ENCODE results near the gene IAPP. TPM values are rescaled to one million over a fixed set of nuclear protein-coding genes. Genes with fewer than 3 reads are reported as not detected.

Gene IAPP
- total and polyA plus RNA-seq, 2 experiments from 2014 or later, result 0.32 TPM; not detected in 1

- no peak for TF ChIP-seq ETS1 (IDR thresholded peaks at IDR 0.05)
- TF ChIP-seq NANOG (IDR thresholded peaks at IDR 0.05; ENCODE audit: borderline replicate concordance), result no peak
- no peak for TF ChIP-seq ZNF114 (CRISPR knock-in tag; IDR thresholded peaks at IDR 0.05)
- TF ChIP-seq ZNF462 (CRISPR knock-in tag; IDR thresholded peaks at IDR 0.05), result no peak
Measured at GRCh38 chr12:21387174-21387573, 14.5 kb downstream of the IAPP start (continued).

DNA sequence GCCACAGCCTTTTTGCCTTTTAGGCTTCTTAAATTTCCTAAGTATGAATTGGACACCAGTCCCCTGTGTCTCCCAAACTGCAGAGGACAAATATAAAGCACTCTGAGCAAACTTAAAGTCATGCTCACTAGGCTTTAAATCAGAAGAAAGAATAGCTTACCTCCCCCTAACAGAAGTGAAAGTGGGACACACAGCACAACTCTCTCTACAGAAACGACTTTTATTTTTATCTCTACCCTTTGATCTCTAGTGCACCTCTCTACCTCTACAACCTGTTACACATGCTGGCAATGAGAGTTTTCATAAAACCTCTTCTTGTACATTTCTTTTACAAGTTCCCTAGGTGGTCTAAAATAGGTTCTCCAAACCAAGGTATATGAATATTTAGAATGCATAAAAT lies 19.7 kb downstream of the IAPP start:
- Histone ChIP-seq H3K4me2 (no peak overlapping the region), H3K79me2 (replicated peaks; ENCODE audit: insufficient read depth) (0 out of 2 replicates have a peak, but pooled peaks cover 17% of the 10 kb centered on the region), H3K27ac (ENCODE audit: low read depth) (no peak overlapping the region), H3K4me1 (ENCODE audit: insufficient read depth) (no peaks in the 10 kb centered on the region), H3K9me2 (ENCODE audit: insufficient read depth) (no peaks in the 10 kb centered on the region), H2AFZ (no peak overlapping the region), H3F3A (replicated peaks; ENCODE audit: low read depth) (no peaks in the 10 kb centered on the region), H3K4me3 (no peak overlapping the region), H4K20me1 (replicated peaks; ENCODE audit: insufficient read depth) (no peaks in the 10 kb centered on the region), H3K36me3 (ENCODE audit: insufficient read depth) (no peaks in the 10 kb centered on the region), H3K27me3 (ENCODE audit: insufficient read depth) (no peaks in the 10 kb centered on the region)
- Mint-ChIP-seq H3K9me3 (peaks cover 13% of the 10 kb centered on the region; the same call in 2 of the 3 replicates), H3K4me1 (peaks cover 12% of the 10 kb centered on the region), H3K36me3 (ENCODE audit: low read depth) (0 out of 3 replicates have a peak, but pooled peaks cover 5% of the 10 kb centered on the region), H3K27ac (no peak overlapping the region), H3K4me3 (no peak overlapping the region), H3K27me3 (ENCODE audit: insufficient read depth, low read depth, poor library complexity) (no peaks in the 10 kb centered on the region)
- DNase-seq (ENCODE audit: low spot score) (no peak), ATAC-seq (no peak)
- TF ChIP-seq POLR2AphosphoS5 (IDR thresholded peaks at IDR 0.05; ENCODE audit: low read depth), result no peak
- no peak for TF ChIP-seq ETS1 (IDR thresholded peaks at IDR 0.05)
- TF ChIP-seq CTCF (conservative IDR thresholded peaks at IDR 0.05; ENCODE audit: low read depth in 2 of 2), result no peak
